Measurements from ENCODE around the gene MAPK6. TPM values are rescaled to one million over a fixed set of nuclear protein-coding genes. Genes with fewer than 3 reads are reported as not detected.

MAPK6 gene
- total and polyA plus RNA-seq, 10 of the 15 experiments (the other 5 are each of a cell fraction or from before 2014, with no cell fraction given), result 20.6 to 100 (median 52.6) TPM

GRCh38 chr15:51992953-51993352 is 26.1 kb upstream of the MAPK6 start (continued):
- TF ChIP-seq ZBTB33 (IDR thresholded peaks at IDR 0.05), result no peak
- no peak for TF ChIP-seq DPF2 (IDR thresholded peaks at IDR 0.05)
- TF ChIP-seq SP1 (IDR thresholded peaks at IDR 0.05; ENCODE audit: low read depth, low read length), result no peak

- BruUV-seq (replicated peaks), result no TSS peak
- ATAC-seq (no peak), DNase-seq (ENCODE audit: low read depth, low spot score) (no peak), FAIRE-seq (no peak)
- ChIA-PET RAD21 (ENCODE audit: unreplicated experiment) (interaction anchor here (0.6 kb wide), 1 partner anchor 141 kb away, joined by 3 read pairs; no protein-coding TSS in a partner anchor), POLR2A (no interaction called here), SMC1A (ENCODE audit: uncharacterized antibody, unreplicated experiment) (interaction anchor here (1.4 kb wide), 1 partner anchor 113 kb away, joined by 4 read pairs; no protein-coding TSS in a partner anchor), CTCF (interaction anchor here (0.6 to 2.8 kb wide), 3 partner anchors 21 to 70 kb away, joined by 3 to 6 read pairs (median 4); no protein-coding TSS in a partner anchor)
- in situ Hi-C loops (cut with MboI) (no loop called here), intact Hi-C loops (cut with micrococcal nuclease; ENCODE audit: unreplicated experiment) (no loop called here)
- Histone ChIP-seq H3K36me3 (ENCODE audit: control insufficient read depth in 2 of 2, insufficient read depth in 2 of 2, low read length in 1 of 2) (no peaks in the 10 kb centered on the region), H3K9ac (ENCODE audit: control insufficient read depth, insufficient read depth, low read length) (no peak overlapping the region), H3K27ac (ENCODE audit: control insufficient read depth, insufficient read depth) (no peak overlapping the region), H3K27me3 (replicated peaks in 1 of 2; ENCODE audit: control insufficient read depth in 2 of 2, insufficient read depth in 2 of 2, low read length in 1 of 2) (no peaks in the 10 kb centered on the region), H3K4me3 (no peak overlapping the region), H2AFZ (ENCODE audit: control insufficient read depth, low read depth, low read length) (no peak overlapping the region), H3K4me2 (ENCODE audit: control insufficient read depth, insufficient read depth) (no peak overlapping the region), H3K9me3 (replicated peaks; ENCODE audit: control insufficient read depth, insufficient read depth, low read length) (peaks cover 11% of the 10 kb centered on the region), H4K20me1 (ENCODE audit: control insufficient read depth, insufficient read depth) (no peaks in the 10 kb centered on the region), H3K79me2 (ENCODE audit: control insufficient read depth, insufficient read depth, low read length) (no peaks in the 10 kb centered on the region), H3K4me1 (ENCODE audit: control insufficient read depth, insufficient read depth, low read length) (peaks cover 26% of the 10 kb centered on the region)
- WGBS (ENCODE audit: insufficient coverage, insufficient replicate concordance, low lambda C conversion rate, missing lambda C conversion rate), result 59% methylated on average over 2 of the region's 2 CpGs
- no peak for TF ChIP-seq SMAD1 (IDR thresholded peaks at IDR 0.05; ENCODE audit: low read depth, partially characterized antibody)
- no peak for TF ChIP-seq DPF2 (IDR thresholded peaks at IDR 0.05)
- no peak for TF ChIP-seq NRF1 (conservative IDR thresholded peaks at IDR 0.05; ENCODE audit: low read depth, low read length)
- no peak for TF ChIP-seq ZBTB40 (IDR thresholded peaks at IDR 0.05; ENCODE audit: borderline replicate concordance)
- no peak for TF ChIP-seq STAT3 (IDR thresholded peaks at IDR 0.05; ENCODE audit: low read depth, low read length)
- no peak for TF ChIP-seq ZNF592 (IDR thresholded peaks at IDR 0.05)
- no peak for TF ChIP-seq NFIC (IDR thresholded peaks at IDR 0.05; ENCODE audit: low read depth, low read length)
- TF ChIP-seq BRCA1 (IDR thresholded peaks at IDR 0.05; ENCODE audit: low read depth, low read length), result no peak
- no peak for TF ChIP-seq ASH2L (IDR thresholded peaks at IDR 0.05; ENCODE audit: borderline replicate concordance, low read depth)
- TF ChIP-seq SMAD5 (IDR thresholded peaks at IDR 0.05; ENCODE audit: low read depth), result no peak
Measured at GRCh38 chr15:52002351-52002750, 16.7 kb upstream of the MAPK6 start.

All from GM12878 (cell line).